IMR-90 (cell line): ENCODE data around the gene ADAM17. TPM values are rescaled to one million over a fixed set of nuclear protein-coding genes. Genes with fewer than 3 reads are reported as not detected.

Experiments used
- ATAC-seq: fragments of 200-7000 bp; cut with Tn5 transposase; 2 replicates; pipeline ENCODE4 v1.9.1; 2020; ENCODE audit warnings: low read depth, mild to moderate bottlenecking, moderate library complexity
- BruUV-seq: library from RNA; stranded (reverse); fragments of 400-500 nt; replicated peaks from 2 replicates; lab custom pipeline; 2021; lab: Mats Ljungman, UMichigan
- CTCF ChIA-PET: fragments of 300-600 bp; formaldehyde crosslinking; extraction: SDS; loops from one replicate; lab custom pipeline; 2021; ENCODE audit warnings: antibody characterized with exemption; lab: Yijun Ruan, JAX
- POLR2A ChIA-PET: fragments of 300-600 bp; sonication (Branson Sonifier 250); formaldehyde crosslinking; loops from one replicate; lab custom pipeline; 2022; ENCODE audit warnings: antibody characterized with exemption; ENCODE audit not compliant: unreplicated experiment; lab: Charles Lee
- DNase-seq: peaks from one replicate; pipeline ENCODE4 v3.0.0; 2013
- H2AFZ ChIP-seq: replicated peaks from 2 replicates; pipeline ENCODE3; 2013; ENCODE audit warnings: low read length, mild to moderate bottlenecking; ENCODE audit not compliant: poor library complexity
- H2AK5ac ChIP-seq: 2 replicates; pipeline ENCODE4 v1.6.1; 2013; ENCODE audit warnings: low read depth, low read length, inconsistent platforms
- H2AK9ac ChIP-seq: replicated peaks from 2 replicates; pipeline ENCODE3; 2013; ENCODE audit warnings: mild to moderate bottlenecking, low read depth, low read length, moderate library complexity; ENCODE audit not compliant: poor library complexity
- H2BK120ac ChIP-seq: 2 replicates; pipeline ENCODE4 v1.6.1; 2013; ENCODE audit warnings: low read depth, low read length, inconsistent platforms
- H2BK15ac ChIP-seq: 3 replicates; pipeline ENCODE4 v1.6.1; 2013; ENCODE audit warnings: low read depth, low read length, inconsistent platforms
- H2BK20ac ChIP-seq: 2 replicates; pipeline ENCODE4 v1.6.1; 2013; ENCODE audit warnings: low read depth, mild to moderate bottlenecking, inconsistent platforms, low read length, moderate library complexity
- H2BK5ac ChIP-seq: 2 replicates; pipeline ENCODE4 v1.6.1; 2013; ENCODE audit warnings: mild to moderate bottlenecking, low read depth, low read length, inconsistent platforms; ENCODE audit not compliant: poor library complexity, severe bottlenecking
- H3K14ac ChIP-seq: replicated peaks from 2 replicates; pipeline ENCODE4 v1.6.1; 2013; ENCODE audit warnings: low read depth, low read length, inconsistent platforms
- H3K18ac ChIP-seq: 2 replicates; pipeline ENCODE4 v1.6.1; 2013; ENCODE audit warnings: low read depth, low read length, control low read depth
- H3K23ac ChIP-seq: 2 replicates; pipeline ENCODE4 v1.6.1; 2013; ENCODE audit warnings: low read depth, low read length, inconsistent platforms
- H3K27ac ChIP-seq: 2 replicates; pipeline ENCODE4 v1.5.1; 2013; ENCODE audit warnings: mild to moderate bottlenecking, control low read depth, low read length; ENCODE audit not compliant: insufficient read depth
- H3K27me3 ChIP-seq: 2 replicates; pipeline ENCODE4 v1.6.1; 2013; ENCODE audit warnings: low read length; ENCODE audit not compliant: control insufficient read depth, insufficient read depth
- H3K36me3 ChIP-seq: 2 replicates; pipeline ENCODE4 v1.6.1; 2013; ENCODE audit warnings: low read length, mixed read lengths; ENCODE audit not compliant: control insufficient read depth, insufficient read depth
- H3K4ac ChIP-seq: 2 replicates; pipeline ENCODE4 v1.6.1; 2013; ENCODE audit warnings: low read depth, low read length, inconsistent platforms
- H3K4me1 ChIP-seq: 2 replicates; pipeline ENCODE4 v1.6.1; 2013; ENCODE audit warnings: low read length, mixed read lengths; ENCODE audit not compliant: control insufficient read depth, insufficient read depth
- H3K4me2 ChIP-seq: 2 replicates; pipeline ENCODE4 v1.6.1; 2013; ENCODE audit warnings: low read depth, mild to moderate bottlenecking, control low read depth, low read length, moderate library complexity
- H3K4me3 ChIP-seq: 2 replicates; pipeline ENCODE4 v1.5.1; 2013; ENCODE audit warnings: low read depth, mild to moderate bottlenecking, control low read depth, low read length, moderate library complexity; ENCODE audit not compliant: insufficient read depth
- H3K56ac ChIP-seq: 2 replicates; pipeline ENCODE4 v1.6.1; 2013; ENCODE audit warnings: low read length, inconsistent platforms; ENCODE audit not compliant: insufficient read depth; ENCODE audit errors: extremely low read depth
- H3K79me1 ChIP-seq, 2 experiments: 2 replicates each; pipeline ENCODE4 v1.6.1; 2013; ENCODE audit warnings: low read length in 2 of 2, inconsistent platforms in 1 of 2, low read depth in 1 of 2
- H3K9ac ChIP-seq: 2 replicates; pipeline ENCODE4 v1.6.1; 2013; ENCODE audit warnings: low read depth, low read length, control low read depth
- H3K9me1 ChIP-seq: 2 replicates; pipeline ENCODE4 v1.6.1; 2013; ENCODE audit warnings: low read length, inconsistent platforms; ENCODE audit not compliant: insufficient read depth
- H3K9me3 ChIP-seq: 2 replicates; pipeline ENCODE4 v1.6.1; 2013; ENCODE audit warnings: low read length; ENCODE audit not compliant: control insufficient read depth, insufficient read depth
- H4K20me1 ChIP-seq: 2 replicates; pipeline ENCODE4 v1.6.1; 2013; ENCODE audit warnings: low read length, inconsistent platforms; ENCODE audit not compliant: insufficient read depth
- H4K5ac ChIP-seq: 2 replicates; pipeline ENCODE4 v1.6.1; 2013; ENCODE audit warnings: mild to moderate bottlenecking, low read depth, low read length, control low read depth
- H4K8ac ChIP-seq, 2 experiments: 2 replicates each; pipeline ENCODE4 v1.6.1; 2013; ENCODE audit warnings: low read depth in 2 of 2, low read length in 2 of 2, control low read depth in 1 of 2, inconsistent platforms in 1 of 2
- H4K91ac ChIP-seq: 2 replicates; pipeline ENCODE4 v1.6.1; 2013; ENCODE audit warnings: low read depth, low read length, inconsistent platforms; ENCODE audit not compliant: insufficient read depth
- BHLHE40 ChIP-seq: fragments of 150-350 bp; IDR thresholded peaks from 2 replicates; pipeline ENCODE4 v1.6.1; 2016; ENCODE audit warnings: mild to moderate bottlenecking, low read depth, low read length
- CEBPB ChIP-seq: IDR thresholded peaks from 2 replicates; pipeline ENCODE4 v1.6.1; 2012; ENCODE audit warnings: low read depth, low read length, improper control_type of control experiment
- CHD1 ChIP-seq: IDR thresholded peaks from 2 replicates; pipeline ENCODE4 v1.6.1; 2012; ENCODE audit warnings: low read depth, low read length, improper control_type of control experiment
- ELK1 ChIP-seq: fragments of 150-350 bp; IDR thresholded peaks from 2 replicates; pipeline ENCODE4 v1.6.1; 2016; ENCODE audit warnings: low read depth, mild to moderate bottlenecking, low read length, moderate library complexity, borderline replicate concordance
- MAFK ChIP-seq: IDR thresholded peaks from 2 replicates; pipeline ENCODE4 v1.6.1; 2012; ENCODE audit warnings: low read depth, low read length, improper control_type of control experiment
- MAZ ChIP-seq: IDR thresholded peaks from 2 replicates; pipeline ENCODE4 v1.6.1; 2012; ENCODE audit warnings: low read depth, mild to moderate bottlenecking, low read length, improper control_type of control experiment, moderate library complexity, borderline replicate concordance
- MXI1 ChIP-seq: IDR thresholded peaks from 2 replicates; pipeline ENCODE4 v1.6.1; 2012; ENCODE audit warnings: low read depth, mild to moderate bottlenecking, low read length, moderate library complexity, borderline replicate concordance
- NFE2L2 ChIP-seq: fragments of 150-350 bp; IDR thresholded peaks from 2 replicates; pipeline ENCODE4 v1.6.1; 2016; ENCODE audit warnings: low read depth, mild to moderate bottlenecking, low read length
- POLR2A ChIP-seq: IDR thresholded peaks from 2 replicates; pipeline ENCODE4 v1.6.1; 2012; ENCODE audit warnings: mild to moderate bottlenecking, low read depth, low read length
- RAD21 ChIP-seq: IDR thresholded peaks from 2 replicates; pipeline ENCODE4 v1.6.1; 2012; ENCODE audit warnings: low read length, improper control_type of control experiment
- RCOR1 ChIP-seq: IDR thresholded peaks from 2 replicates; pipeline ENCODE4 v1.6.1; 2012; ENCODE audit warnings: mild to moderate bottlenecking, low read length, improper control_type of control experiment; ENCODE audit not compliant: insufficient replicate concordance
- RFX5 ChIP-seq: IDR thresholded peaks from 2 replicates; pipeline ENCODE4 v1.8.0; 2012; ENCODE audit warnings: low read depth, mild to moderate bottlenecking, low read length, moderate library complexity
- SMC3 ChIP-seq: fragments of 150-350 bp; IDR thresholded peaks from 2 replicates; pipeline ENCODE4 v1.6.1; 2016; ENCODE audit warnings: low read depth, mild to moderate bottlenecking, antibody characterized with exemption, low read length, moderate library complexity
- USF2 ChIP-seq: fragments of 150-350 bp; IDR thresholded peaks from 2 replicates; pipeline ENCODE4 v1.6.1; 2017; ENCODE audit warnings: mild to moderate bottlenecking, antibody characterized with exemption, low read length, low read depth
- WGBS, 2 experiments: methylation state at CpG; one replicate each; pipeline versions ENCODE4 v1.1.5 to v1.1.7; 2013; ENCODE audit warnings: missing lambda C conversion rate in 2 of 2; ENCODE audit not compliant: insufficient read length in 1 of 2; ENCODE audit errors: extremely low coverage in 2 of 2; 5-methylcytosine and 5-hydroxymethylcytosine counted together
- dilution Hi-C: fragments of 300-500 bp; cut with HindIII; formaldehyde crosslinking; loops from one replicate; pipeline ENCODE4 v1.14.3; 2018; ENCODE audit warnings: low sequenced_read_pairs; ENCODE audit not compliant: unreplicated experiment
- in situ Hi-C: fragments of 300-500 bp; cut with MboI; formaldehyde crosslinking; loops from 3 replicates; pipeline ENCODE4 v1.14.3; 2019; ENCODE audit warnings: low sequenced_read_pairs, inconsistent platforms, mixed read lengths
- intact Hi-C: fragments of 100-400 bp; cut with micrococcal nuclease; formaldehyde crosslinking; loops from 2 replicates; pipeline ENCODE4 v1.10.0; 2022
- polyA plus RNA-seq, 3 experiments: library from polyadenylated mRNA; depleted of rRNA; stranded (reverse); fragments of >200 nt; gene quantifications; 2 replicates each; pipeline ENCODE4 v1.2.3, GENCODE V29; 2012; ENCODE audit warnings: low replicate concordance in 1 of 3
- total RNA-seq: library from RNA; depleted of rRNA; stranded (reverse); fragments of >200 nt; gene quantifications from 2 replicates; pipeline ENCODE4 v1.2.3, GENCODE V29; 2012

ADAM17 gene
- total and polyA plus RNA-seq, 2 of the 4 experiments (the other 2 are of a cell fraction) = 9.6 to 34.4 TPM

- in situ Hi-C loops = no loop called here
- no peak for ATAC-seq
- Histone ChIP-seq H3K9ac (no peak overlapping the region), H2AK9ac (no peak overlapping the region), H3K36me3 (peaks cover 14% of the 10 kb centered on the region), H4K91ac (no peak overlapping the region), H3K14ac (no peak overlapping the region), H2BK5ac (no peak overlapping the region), H3K4me1 (peaks cover 5% of the 10 kb centered on the region; the same call in 1 of the 2 replicates), H2BK120ac (no peak overlapping the region), H3K27me3 (no peaks in the 10 kb centered on the region), H3K9me1 (peaks cover 10% of the 10 kb centered on the region), H4K8ac (no peak overlapping the region), H4K20me1 (no peaks in the 10 kb centered on the region), H4K5ac (no peak overlapping the region), H3K4me3 (no peak overlapping the region), H3K27ac (no peak overlapping the region), H2BK20ac (no peak overlapping the region), H3K23ac (no peak overlapping the region), H3K56ac (no peak overlapping the region), H3K4ac (no peak overlapping the region), H2AFZ (no peak overlapping the region), H2BK15ac (no peak overlapping the region), H3K79me1 (peaks cover 7 to 19% of the 10 kb centered on the region in 2 experiments; a peak in 3 of 4 replicates), H3K9me3 (no peaks in the 10 kb centered on the region), H3K4me2 (no peak overlapping the region), H2AK5ac (no peak overlapping the region), H3K18ac (no peak overlapping the region)
- WGBS, 2 experiments = 50% methylated on average over 2 of the region's 46 CpGs; no CpG with 5 or more reads in 1 of the 2 experiments
- ChIA-PET POLR2A (no interaction called here), CTCF (no interaction called here)
- no peak for TF ChIP-seq USF2
- TF ChIP-seq ELK1 = no peak
- TF ChIP-seq MXI1 = no peak
- TF ChIP-seq RCOR1 = no peak
- no peak for TF ChIP-seq MAFK
- no peak for TF ChIP-seq POLR2A
- no peak for TF ChIP-seq SMC3
- TF ChIP-seq BHLHE40 = no peak
- TF ChIP-seq RFX5 = no peak
- TF ChIP-seq RAD21 = no peak
- TF ChIP-seq CHD1 = no peak
- TF ChIP-seq CEBPB = no peak
- TF ChIP-seq NFE2L2 = no peak
- TF ChIP-seq MAZ = no peak
- intact Hi-C loops = no loop called here
- DNase-seq = no peak
- dilution Hi-C loops = no loop called here
- BruUV-seq = no TSS peak
Measured at GRCh38 chr2:9466147-9466683, 89.4 kb downstream of the ADAM17 start.
